DOHH2 (cell line): ENCODE measurements around the gene CREG2.
A peak's percentile ranks its signal among the peaks of the same experiment; 100 is the strongest.

Experiments used
- H3F3A ChIP-seq: fragments of 200-600 bp; sonication (generic), shearing (Covaris generic); 2 replicates; pipeline ENCODE4 v1.6.0; 2016; ENCODE audit warnings: antibody characterized with exemption, mild to moderate bottlenecking; ENCODE audit not compliant: control insufficient read depth, insufficient read depth
- H3K27ac ChIP-seq: fragments of 200-600 bp; sonication (generic); 2 replicates; pipeline ENCODE4 v1.5.1; 2014; ENCODE audit warnings: low read depth, mild to moderate bottlenecking, low read length, moderate library complexity
- H3K27me3 ChIP-seq: fragments of 200-600 bp; sonication (generic); 2 replicates; pipeline ENCODE4 v1.6.1; 2014; ENCODE audit warnings: mild to moderate bottlenecking, low read length, mixed read lengths; ENCODE audit not compliant: control insufficient read depth
- H3K36me3 ChIP-seq: fragments of 200-600 bp; sonication (generic); 2 replicates; pipeline ENCODE4 v1.6.1; 2014; ENCODE audit warnings: mild to moderate bottlenecking, low read length, moderate library complexity, mixed read lengths; ENCODE audit not compliant: control insufficient read depth
- H3K4me1 ChIP-seq: fragments of 200-600 bp; sonication (generic); 2 replicates; pipeline ENCODE4 v1.6.1; 2014; ENCODE audit warnings: mild to moderate bottlenecking, low read length, mixed read lengths; ENCODE audit not compliant: control insufficient read depth
- H3K4me2 ChIP-seq: fragments of 200-600 bp; sonication (generic); 2 replicates; pipeline ENCODE4 v1.6.0; 2014; ENCODE audit warnings: mild to moderate bottlenecking, low read length, moderate library complexity
- H3K4me3 ChIP-seq: fragments of 200-600 bp; sonication (generic); 2 replicates; pipeline ENCODE4 v1.5.1; 2014; ENCODE audit warnings: mild to moderate bottlenecking, low read length, mixed read lengths
- H3K79me2 ChIP-seq: fragments of 200-600 bp; sonication (generic); 2 replicates; pipeline ENCODE4 v1.6.1; 2014; ENCODE audit warnings: mild to moderate bottlenecking, low read length, mixed read lengths; ENCODE audit not compliant: control insufficient read depth
- H3K9me2 ChIP-seq: fragments of 200-600 bp; sonication (generic); replicated peaks from 2 replicates; pipeline ENCODE4 v1.6.1; 2014; ENCODE audit warnings: mild to moderate bottlenecking, low read length, mixed read lengths; ENCODE audit not compliant: control insufficient read depth
- H3K9me3 ChIP-seq: fragments of 200-600 bp; sonication (generic); 2 replicates; pipeline ENCODE4 v1.6.1; 2014; ENCODE audit warnings: antibody characterized with exemption, low read length, mixed read lengths; ENCODE audit not compliant: control insufficient read depth, insufficient read depth
- H4K20me1 ChIP-seq: fragments of 200-600 bp; sonication (generic); 2 replicates; pipeline ENCODE4 v1.6.0; 2014; ENCODE audit warnings: low read depth, mild to moderate bottlenecking, antibody characterized with exemption, low read length, moderate library complexity; ENCODE audit not compliant: control insufficient read depth, insufficient read depth
- CTCF ChIP-seq: fragments of 200-600 bp; sonication (generic); IDR thresholded peaks from one replicate; pipeline ENCODE4 v1.5.1; 2014; ENCODE audit warnings: antibody characterized with exemption, mild to moderate bottlenecking, low read depth, low read length; ENCODE audit not compliant: poor library complexity, severe bottlenecking
- EZH2phosphoT487 ChIP-seq: fragments of 200-600 bp; sonication (generic); IDR thresholded peaks from 2 replicates; pipeline ENCODE4 v1.6.1; 2017; ENCODE audit warnings: borderline replicate concordance, mild to moderate bottlenecking, antibody characterized with exemption, low read length, moderate library complexity, mixed read lengths

Gene CREG2

GRCh38 chr2:101306410-101306809 lies 80.9 kb downstream of the CREG2 start:
- no peak overlapping the region for H3K27ac ChIP-seq

GRCh38 chr2:101305492-101306078 lies 81.7 kb downstream of the CREG2 start:
- TF ChIP-seq EZH2phosphoT487 (no peak), CTCF (no peak)
- H3K27me3 ChIP-seq: no peaks in the 10 kb centered on the region
- H3K4me2 ChIP-seq: peak overlapping the region; percentile 77; the same call in 1 of the 2 replicates
- no peaks in the 10 kb centered on the region for H3F3A ChIP-seq
- no peaks in the 10 kb centered on the region for H3K9me2 ChIP-seq
- H3K4me1 ChIP-seq: peaks cover 38% of the 10 kb centered on the region
- no peaks in the 10 kb centered on the region; the same call in 1 of the 2 replicates for H4K20me1 ChIP-seq
- no peak overlapping the region for H3K4me3 ChIP-seq
- no peak overlapping the region for H3K27ac ChIP-seq
- peaks cover 54% of the 10 kb centered on the region for H3K79me2 ChIP-seq
- peaks cover 2% of the 10 kb centered on the region; the same call in 1 of the 2 replicates for H3K36me3 ChIP-seq
- no peaks in the 10 kb centered on the region for H3K9me3 ChIP-seq

More at GRCh38 chr2:101306410-101306809, 80.9 kb downstream of the CREG2 start:
- peaks cover 54% of the 10 kb centered on the region for H3K79me2 ChIP-seq
- no peaks in the 10 kb centered on the region for H3K9me3 ChIP-seq
- H3K4me3 ChIP-seq: peak overlapping the region; percentile 93
- H3K4me1 ChIP-seq: peaks cover 41% of the 10 kb centered on the region
- H3K9me2 ChIP-seq: no peaks in the 10 kb centered on the region
- TF ChIP-seq EZH2phosphoT487 (no peak), CTCF (no peak)
- H3K36me3 ChIP-seq: peaks cover 2% of the 10 kb centered on the region; the same call in 1 of the 2 replicates
- no peaks in the 10 kb centered on the region for H3F3A ChIP-seq
- no peaks in the 10 kb centered on the region; the same call in 1 of the 2 replicates for H4K20me1 ChIP-seq
- H3K27me3 ChIP-seq: no peaks in the 10 kb centered on the region
- peak overlapping the region; percentile 77 for H3K4me2 ChIP-seq

- peaks cover 1% of the 10 kb centered on the region; the same call in 1 of the 2 replicates for H4K20me1 ChIP-seq
- H3K9me2 ChIP-seq: no peaks in the 10 kb centered on the region
- peaks cover 55% of the 10 kb centered on the region for H3K79me2 ChIP-seq
- H3K9me3 ChIP-seq: no peaks in the 10 kb centered on the region
- no peak overlapping the region for H3K4me3 ChIP-seq
- peaks cover 38% of the 10 kb centered on the region for H3K4me1 ChIP-seq
- H3K27me3 ChIP-seq: no peaks in the 10 kb centered on the region
- peaks cover 2% of the 10 kb centered on the region; the same call in 1 of the 2 replicates for H3K36me3 ChIP-seq
- no peak for TF ChIP-seq CTCF
- H3F3A ChIP-seq: no peaks in the 10 kb centered on the region
- no peak overlapping the region for H3K4me2 ChIP-seq
- H3K27ac ChIP-seq: no peak overlapping the region
Observed at GRCh38 chr2:101305035-101305434, 82.3 kb downstream of the CREG2 start.
